ENCODE data around the gene STX17.

DNA sequence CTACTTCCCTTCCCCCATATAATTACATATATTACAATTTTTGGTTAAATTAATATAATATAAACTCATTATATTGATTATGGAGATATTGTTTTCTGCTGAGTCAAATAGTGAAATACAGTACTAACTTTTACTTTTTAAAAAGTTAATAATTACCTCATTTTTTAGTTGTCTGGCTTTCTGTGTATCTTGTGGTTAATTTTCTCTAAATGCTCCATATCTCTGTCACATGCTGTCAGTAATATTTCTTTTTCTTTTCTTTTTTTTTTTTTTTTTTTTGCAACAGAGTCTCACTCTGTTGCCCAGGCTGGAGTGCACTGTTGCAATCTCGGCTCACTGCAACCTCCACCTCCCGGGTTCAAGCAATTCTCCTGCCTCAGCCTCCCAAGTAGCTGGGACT is 23.2 kb downstream of the STX17 start:
- TF ChIP-seq FOXP1 (IDR thresholded peaks at IDR 0.05) (no peak), FOXP1 (CRISPR knock-in tag; IDR thresholded peaks at IDR 0.05) (no peak), KDM5A (IDR thresholded peaks at IDR 0.05; ENCODE audit: borderline replicate concordance, low read length) (no peak), MYC (CRISPR knock-in tag; IDR thresholded peaks at IDR 0.05; ENCODE audit: borderline replicate concordance) (no peak), FOXA1 (IDR thresholded peaks at IDR 0.05) (no peak), FOXA1 (CRISPR knock-in tag; IDR thresholded peaks at IDR 0.05) (no peak), KMT2A (CRISPR knock-in tag; IDR thresholded peaks at IDR 0.05) (no peak), SMARCC2 (IDR thresholded peaks at IDR 0.05) (no peak), EHMT2 (IDR thresholded peaks at IDR 0.05; ENCODE audit: borderline replicate concordance, low read depth, low read length) (no peak), ZSCAN20 (CRISPR knock-in tag; IDR thresholded peaks at IDR 0.05; ENCODE audit: borderline replicate concordance) (no peak), SIN3A (IDR thresholded peaks at IDR 0.05; ENCODE audit: borderline replicate concordance, low read depth, low read length) (no peak), PHF8 (CRISPR knock-in tag; IDR thresholded peaks at IDR 0.05) (no peak)
- TF ChIP-seq, protein P1, sequence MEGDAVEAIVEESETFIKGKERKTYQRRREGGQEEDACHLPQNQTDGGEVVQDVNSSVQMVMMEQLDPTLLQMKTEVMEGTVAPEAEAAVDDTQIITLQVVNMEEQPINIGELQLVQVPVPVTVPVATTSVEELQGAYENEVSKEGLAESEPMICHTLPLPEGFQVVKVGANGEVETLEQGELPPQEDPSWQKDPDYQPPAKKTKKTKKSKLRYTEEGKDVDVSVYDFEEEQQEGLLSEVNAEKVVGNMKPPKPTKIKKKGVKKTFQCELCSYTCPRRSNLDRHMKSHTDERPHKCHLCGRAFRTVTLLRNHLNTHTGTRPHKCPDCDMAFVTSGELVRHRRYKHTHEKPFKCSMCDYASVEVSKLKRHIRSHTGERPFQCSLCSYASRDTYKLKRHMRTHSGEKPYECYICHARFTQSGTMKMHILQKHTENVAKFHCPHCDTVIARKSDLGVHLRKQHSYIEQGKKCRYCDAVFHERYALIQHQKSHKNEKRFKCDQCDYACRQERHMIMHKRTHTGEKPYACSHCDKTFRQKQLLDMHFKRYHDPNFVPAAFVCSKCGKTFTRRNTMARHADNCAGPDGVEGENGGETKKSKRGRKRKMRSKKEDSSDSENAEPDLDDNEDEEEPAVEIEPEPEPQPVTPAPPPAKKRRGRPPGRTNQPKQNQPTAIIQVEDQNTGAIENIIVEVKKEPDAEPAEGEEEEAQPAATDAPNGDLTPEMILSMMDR (CRISPR knock-in tag; IDR thresholded peaks at IDR 0.05) = no peak
- TF ChIP-seq, protein P2, sequence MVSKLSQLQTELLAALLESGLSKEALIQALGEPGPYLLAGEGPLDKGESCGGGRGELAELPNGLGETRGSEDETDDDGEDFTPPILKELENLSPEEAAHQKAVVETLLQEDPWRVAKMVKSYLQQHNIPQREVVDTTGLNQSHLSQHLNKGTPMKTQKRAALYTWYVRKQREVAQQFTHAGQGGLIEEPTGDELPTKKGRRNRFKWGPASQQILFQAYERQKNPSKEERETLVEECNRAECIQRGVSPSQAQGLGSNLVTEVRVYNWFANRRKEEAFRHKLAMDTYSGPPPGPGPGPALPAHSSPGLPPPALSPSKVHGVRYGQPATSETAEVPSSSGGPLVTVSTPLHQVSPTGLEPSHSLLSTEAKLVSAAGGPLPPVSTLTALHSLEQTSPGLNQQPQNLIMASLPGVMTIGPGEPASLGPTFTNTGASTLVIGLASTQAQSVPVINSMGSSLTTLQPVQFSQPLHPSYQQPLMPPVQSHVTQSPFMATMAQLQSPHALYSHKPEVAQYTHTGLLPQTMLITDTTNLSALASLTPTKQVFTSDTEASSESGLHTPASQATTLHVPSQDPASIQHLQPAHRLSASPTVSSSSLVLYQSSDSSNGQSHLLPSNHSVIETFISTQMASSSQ (IDR thresholded peaks at IDR 0.05; ENCODE audit: low read depth) = no peak
- TF ChIP-seq, protein P2 (CRISPR knock-in tag; IDR thresholded peaks at IDR 0.05; ENCODE audit: borderline replicate concordance) = no peak

All from HepG2 (cell line).